Tongue (tissue), 2 donors: ENCODE data around the gene APC. TPM values are rescaled to one million over a fixed set of nuclear protein-coding genes. Genes with fewer than 3 reads are reported as not detected.

ENCODE experiments used
- DNase-seq: peaks from one replicate; pipeline ENCODE4 v3.0.0-alpha.2; 2015
- total RNA-seq: library from RNA; depleted of rRNA; stranded (reverse); fragments of >200 nt; gene quantifications from one replicate; pipeline ENCODE4 v1.2.3, GENCODE V29; 2014

APC gene
- total RNA-seq = 129 TPM

DNA sequence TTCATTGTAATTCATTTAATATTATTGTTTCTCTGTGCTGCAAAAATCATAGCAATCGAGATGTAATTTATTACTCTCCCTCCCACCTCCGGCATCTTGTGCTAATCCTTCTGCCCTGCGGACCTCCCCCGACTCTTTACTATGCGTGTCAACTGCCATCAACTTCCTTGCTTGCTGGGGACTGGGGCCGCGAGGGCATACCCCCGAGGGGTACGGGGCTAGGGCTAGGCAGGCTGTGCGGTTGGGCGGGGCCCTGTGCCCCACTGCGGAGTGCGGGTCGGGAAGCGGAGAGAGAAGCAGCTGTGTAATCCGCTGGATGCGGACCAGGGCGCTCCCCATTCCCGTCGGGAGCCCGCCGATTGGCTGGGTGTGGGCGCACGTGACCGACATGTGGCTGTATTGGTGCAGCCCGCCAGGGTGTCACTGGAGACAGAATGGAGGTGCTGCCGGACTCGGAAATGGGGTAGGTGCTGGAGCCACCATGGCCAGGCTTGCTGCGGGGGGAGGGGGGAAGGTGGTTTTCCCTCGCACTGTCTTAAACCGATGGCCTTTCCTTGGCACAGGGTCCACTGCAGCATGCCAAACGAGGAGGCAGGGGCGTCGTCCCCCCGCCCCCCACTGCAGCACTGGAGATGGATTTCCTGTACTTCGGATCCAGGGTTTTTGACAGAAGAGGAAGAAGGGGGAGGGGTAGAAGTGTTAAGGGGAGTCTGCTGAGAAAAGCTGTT, at the start of gene APC:
Gene APC (plus strand): TSS at position 423 of the 728 bp plus-strand sequence. CDS start 17,006 bp downstream, outside the sequence.
- DNase-seq = peak; percentile 96

DNA sequence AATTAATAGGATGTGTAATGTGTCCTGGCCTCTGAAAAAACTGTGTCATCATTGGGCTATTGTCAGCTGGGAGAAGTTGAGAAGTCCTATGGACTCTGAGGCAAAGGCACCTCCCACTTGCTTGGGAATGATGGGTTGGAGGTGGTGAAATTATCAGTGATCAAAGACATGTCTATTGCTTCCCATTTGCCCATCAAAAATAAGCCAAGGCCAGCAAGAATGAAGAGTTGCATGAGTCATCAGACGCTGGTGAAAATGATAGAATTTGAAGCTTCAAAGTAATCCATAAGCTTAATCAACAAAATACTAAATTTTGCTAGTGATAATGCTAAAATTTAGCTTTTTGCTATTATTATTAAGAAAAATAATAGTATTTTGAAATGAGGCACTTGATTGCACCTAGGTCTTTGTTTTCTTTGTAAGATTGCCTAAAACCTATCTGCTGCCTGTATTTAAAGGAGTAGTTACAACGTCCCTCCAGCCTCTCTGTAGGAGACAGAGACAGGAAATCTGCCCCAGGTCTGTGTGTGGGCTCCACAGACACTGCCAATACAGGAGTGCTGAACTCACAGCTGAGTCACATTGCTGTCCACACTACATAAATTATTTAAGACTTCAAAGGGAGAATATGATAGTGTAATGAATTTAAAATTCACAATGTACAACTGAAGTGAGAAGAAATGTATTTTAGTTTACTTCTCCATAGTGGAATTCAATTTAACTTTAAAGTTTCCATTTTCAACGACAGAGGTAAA, 48.4 kb upstream of the APC start:
- no peak for DNase-seq

GRCh38 chr5:112690605-112691338, 46.9 kb upstream of the APC start:
- no peak for DNase-seq

- DNase-seq = no peak
Measured at GRCh38 chr5:112691339-112691680, 46.4 kb upstream of the APC start.

- DNase-seq = no peak
Measured at GRCh38 chr5:112691758-112692157, 45.9 kb upstream of the APC start.

- DNase-seq = no peak
Measured at GRCh38 chr5:112692472-112692871, 45.2 kb upstream of the APC start.

GRCh38 chr5:112693301-112693700, 44.4 kb upstream of the APC start:
- no peak for DNase-seq

- no peak for DNase-seq
Measured at GRCh38 chr5:112694853-112695709, 42.6 kb upstream of the APC start.

DNA sequence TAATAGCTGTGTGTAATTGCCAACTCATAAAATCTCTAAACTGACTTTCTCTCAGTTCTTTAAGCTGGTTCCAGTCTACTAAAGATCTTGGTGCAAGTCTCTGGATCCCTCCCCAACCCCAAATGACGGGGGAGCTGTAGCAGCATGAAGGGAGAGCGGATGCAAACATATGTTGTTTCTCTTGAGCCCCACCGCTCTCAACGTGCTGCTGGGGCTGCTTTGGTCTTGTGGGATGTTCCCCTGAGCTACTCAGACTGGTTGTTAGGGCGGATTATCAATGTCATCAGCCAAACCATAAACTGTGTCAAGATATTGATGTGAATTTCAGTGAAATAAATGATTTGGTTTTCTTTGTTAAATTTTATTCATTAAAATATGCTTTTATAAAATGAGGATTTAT, 40.9 kb upstream of the APC start:
- DNase-seq = no peak

DNA sequence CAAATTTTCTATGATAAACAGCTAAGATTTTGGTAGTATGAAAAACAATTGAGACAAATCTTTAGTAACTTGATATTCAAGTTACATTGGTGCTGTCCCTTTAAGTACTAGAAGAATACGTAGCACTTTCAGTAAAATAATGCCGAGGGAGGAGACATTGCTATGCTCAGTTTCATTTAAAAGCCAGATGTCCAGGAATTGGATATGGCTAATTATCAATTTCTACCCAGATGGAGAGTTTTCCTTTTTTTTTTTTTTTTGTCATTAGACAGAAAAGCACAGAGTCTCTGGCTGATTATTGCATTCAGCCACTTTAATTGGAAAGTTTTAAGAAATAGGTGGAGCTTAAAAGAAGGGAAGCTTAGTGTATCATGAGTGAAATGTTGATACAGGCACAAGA, 40.4 kb upstream of the APC start:
- DNase-seq = peak; percentile 55

DNA sequence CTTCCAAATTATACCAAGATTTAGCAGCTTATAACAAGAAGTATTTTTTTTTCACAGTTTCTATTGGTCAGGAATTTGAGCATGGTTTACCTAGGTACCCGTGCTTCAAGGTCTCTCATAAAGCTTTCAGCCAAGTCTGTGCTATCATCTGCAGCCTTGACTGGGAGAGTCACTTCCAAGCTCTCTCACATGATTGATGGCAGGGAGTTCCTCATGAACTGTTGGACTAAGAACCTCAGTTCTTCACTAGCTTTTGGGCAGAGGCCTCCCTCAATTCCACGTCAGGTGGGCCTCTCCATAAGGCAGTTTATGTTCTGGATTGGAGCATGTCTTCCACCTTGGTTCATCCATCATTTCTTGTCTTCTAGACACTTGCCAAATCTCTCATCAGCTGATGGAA, 39.9 kb upstream of the APC start:
- no peak for DNase-seq

DNA sequence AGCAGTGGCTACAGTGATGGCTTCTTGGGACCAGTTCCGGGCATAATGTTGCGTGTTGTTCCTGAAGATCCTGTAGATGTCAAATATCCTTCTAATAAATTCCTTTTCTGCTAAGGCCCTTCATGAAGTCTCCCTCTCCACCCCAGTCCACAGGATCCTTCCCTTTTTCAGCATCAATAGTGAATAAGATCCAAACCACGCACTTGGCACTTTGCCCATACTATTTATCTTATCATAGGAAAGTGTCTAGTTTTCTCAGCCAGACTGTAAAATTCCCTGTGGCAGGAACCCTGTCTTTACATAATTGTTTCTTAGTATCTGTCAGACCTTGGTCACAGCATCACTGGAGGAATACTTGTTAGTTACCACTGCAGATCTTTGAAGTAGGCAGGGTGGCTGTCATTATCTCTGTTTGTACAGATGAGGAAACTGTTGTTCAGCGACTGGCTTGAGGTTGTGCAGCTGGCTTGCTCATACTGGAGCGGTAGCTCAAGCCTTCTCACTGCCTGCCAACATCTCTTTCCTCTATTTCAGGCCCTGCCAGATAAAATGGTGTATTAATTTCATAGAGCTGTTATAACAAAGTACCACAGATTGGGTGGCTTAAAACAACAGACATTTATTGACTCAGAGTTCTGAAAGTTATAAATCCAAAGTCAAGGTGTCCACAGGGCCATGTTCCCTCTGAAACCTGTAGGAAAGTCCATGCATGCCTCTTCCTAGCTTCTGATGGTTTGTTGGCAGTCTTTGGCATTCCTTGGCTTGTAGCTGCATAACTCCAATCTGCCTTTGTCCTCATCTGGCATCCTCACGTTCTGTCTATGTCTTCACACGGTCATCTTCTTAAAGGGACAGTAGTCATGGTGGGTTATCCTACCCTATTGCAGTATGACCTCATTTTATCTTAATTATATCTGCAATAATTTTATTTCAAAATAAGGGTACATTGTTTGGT, 33.5 kb upstream of the APC start:
- no peak for DNase-seq

DNA sequence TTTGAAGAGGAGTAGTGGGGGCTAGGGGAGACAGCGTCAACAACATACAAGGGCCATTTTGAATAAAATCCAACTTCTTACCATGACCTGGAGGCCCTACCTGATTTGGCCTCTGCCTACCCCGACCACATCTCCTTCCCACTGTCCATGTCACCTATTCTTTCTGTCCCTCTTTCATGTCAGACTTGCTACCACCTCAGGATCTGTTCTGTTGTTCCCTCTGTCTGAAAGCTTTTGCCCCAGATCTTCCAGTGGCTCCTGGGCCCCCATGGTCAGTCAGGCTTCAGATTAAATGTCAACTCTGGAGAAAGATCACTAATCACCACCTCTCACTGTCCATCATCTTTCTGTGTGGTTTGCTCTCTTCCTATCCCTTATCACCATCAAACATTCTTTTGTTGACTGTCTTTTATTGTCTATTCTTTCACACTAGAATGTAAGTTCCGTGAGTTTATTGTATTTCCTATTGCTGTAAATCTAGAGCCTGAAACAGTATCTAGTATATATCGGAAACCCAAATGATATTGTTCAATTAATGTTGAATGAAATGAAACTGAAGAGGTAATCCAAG, 31.2 kb upstream of the APC start:
- no peak for DNase-seq

DNA sequence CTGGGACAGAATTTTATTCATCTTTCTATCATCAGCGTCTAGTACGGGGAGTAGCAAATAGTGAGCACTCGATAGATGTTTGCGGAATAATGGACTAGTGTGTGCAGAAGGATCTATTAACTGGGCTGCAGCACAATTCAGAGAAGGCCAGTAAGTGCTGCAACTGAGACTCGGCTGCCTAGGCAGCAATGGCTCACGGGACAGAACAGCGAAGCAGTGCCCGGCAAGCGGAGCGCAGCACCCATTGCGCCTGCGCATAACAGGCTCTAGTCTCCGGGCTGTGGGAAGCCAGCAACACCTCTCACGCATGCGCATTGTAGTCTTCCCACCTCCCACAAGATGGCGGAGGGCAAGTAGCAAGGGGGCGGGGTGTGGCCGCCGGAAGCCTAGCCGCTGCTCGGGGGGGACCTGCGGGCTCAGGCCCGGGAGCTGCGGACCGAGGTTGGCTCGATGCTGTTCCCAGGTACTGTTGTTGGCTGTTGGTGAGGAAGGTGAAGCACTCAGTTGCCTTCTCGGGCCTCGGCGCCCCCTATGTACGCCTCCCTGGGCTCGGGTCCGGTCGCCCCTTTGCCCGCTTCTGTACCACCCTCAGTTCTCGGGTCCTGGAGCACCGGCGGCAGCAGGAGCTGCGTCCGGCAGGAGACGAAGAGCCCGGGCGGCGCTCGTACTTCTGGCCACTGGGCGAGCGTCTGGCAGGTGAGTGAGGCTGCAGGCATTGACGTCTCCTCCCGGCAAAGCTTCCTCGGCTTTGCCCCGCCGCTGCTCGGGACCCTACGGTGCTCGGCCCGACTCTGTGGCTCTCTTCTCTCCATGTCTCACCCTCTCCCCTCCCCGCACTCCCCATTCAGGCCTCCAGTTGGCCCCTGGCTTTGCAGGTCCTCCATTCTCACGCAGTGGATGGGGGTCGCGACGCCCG, 30.2 kb upstream of the APC start:
- DNase-seq = peak; percentile 99

DNA sequence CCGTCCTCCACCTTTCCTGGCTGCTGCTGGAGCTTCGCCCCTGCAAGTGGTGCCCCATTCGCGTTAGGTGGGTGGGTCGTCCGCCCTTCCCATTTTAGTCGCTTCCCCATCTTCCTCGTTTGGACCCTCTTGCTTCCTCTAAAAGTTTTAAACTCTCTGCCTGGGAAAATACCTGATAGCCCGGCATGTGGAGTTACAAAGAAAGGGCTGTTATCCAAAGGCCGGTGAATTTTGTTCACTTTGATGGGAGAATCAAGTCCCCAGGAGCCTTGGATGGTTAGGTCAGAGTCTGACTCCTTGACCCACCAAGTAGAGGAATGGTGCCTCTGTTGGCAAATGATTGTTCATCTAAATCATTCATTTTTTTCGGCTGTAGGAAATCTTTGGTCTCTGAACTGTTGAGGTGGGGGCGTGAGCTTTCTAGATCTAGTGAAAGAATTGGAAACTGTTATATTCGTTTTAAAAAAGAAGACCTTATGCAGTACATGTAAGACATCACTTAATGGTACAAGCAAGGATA, 29.5 kb upstream of the APC start:
- DNase-seq = no peak

DNA sequence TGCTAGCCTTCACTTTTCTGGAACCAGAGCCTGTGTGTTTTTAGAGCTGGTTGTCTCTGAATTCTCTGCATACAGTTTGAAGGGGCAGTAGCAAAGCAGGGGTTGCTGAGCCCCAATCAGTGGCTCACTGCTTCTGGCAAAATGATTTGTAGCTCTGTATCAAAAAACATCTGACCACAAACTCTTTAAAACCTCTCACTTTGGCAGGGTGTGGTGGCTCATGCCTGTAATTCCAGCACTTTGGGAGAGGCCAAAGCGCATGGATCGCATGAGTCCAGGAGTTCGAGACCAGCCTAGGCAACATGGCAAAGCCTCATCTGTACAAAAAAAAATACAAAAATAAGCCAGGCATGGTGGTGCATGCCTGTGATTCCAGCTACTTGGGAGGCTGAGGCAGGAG, 28.3 kb upstream of the APC start:
- DNase-seq = no peak

GRCh38 chr5:112710896-112711295, 26.8 kb upstream of the APC start:
- no peak for DNase-seq

GRCh38 chr5:112711436-112711835, 26.2 kb upstream of the APC start:
- DNase-seq = no peak

- DNase-seq = no peak
Measured at GRCh38 chr5:112713206-112713605, 24.5 kb upstream of the APC start.
